Measurements from ENCODE around the gene ZBTB49.

The ZBTB49 gene

GRCh38 chr4:4362991-4363697 is 73.1 kb downstream of the ZBTB49 start:
- no peak for DNase-seq

GRCh38 chr4:4364061-4364460 is 74.0 kb downstream of the ZBTB49 start:
- DNase-seq, result no peak

- DNase-seq, result no peak
These were observed 74.6 kb downstream of the ZBTB49 start for GRCh38 chr4:4364486-4365208.

GRCh38 chr4:4368809-4369580 is 78.9 kb downstream of the ZBTB49 start:
- DNase-seq, result no peak

Measured in 8988T (cell line).